Endothelial cell of umbilical vein (primary cell): ENCODE results near the gene MAPK8IP3. TPM values are rescaled to one million over a fixed set of nuclear protein-coding genes. Genes with fewer than 3 reads are reported as not detected.

Experiments used
- BruUV-seq: library from RNA; stranded (reverse); fragments of 400-500 nt; replicated peaks from 2 replicates; lab custom pipeline; 2021; lab: Mats Ljungman, UMichigan
- CTCF ChIA-PET: fragments of 300-600, 350-600 bp; sonication (Branson Sonifier 250); formaldehyde crosslinking; loops from one replicate; lab custom pipeline; 2021; ENCODE audit warnings: antibody characterized with exemption, inconsistent platforms; lab: Charles Lee
- POLR2A ChIA-PET: fragments of 300-600, 350-600 bp; sonication (Branson Sonifier 250); formaldehyde crosslinking; loops from one replicate; lab custom pipeline; 2021; ENCODE audit warnings: antibody characterized with exemption, inconsistent platforms; lab: Charles Lee
- DNase-seq: peaks from one replicate; pipeline ENCODE4 v3.0.0-alpha.2; 2011; ENCODE audit warnings: low read depth, low spot score
- FAIRE-seq: peaks from 2 replicates; lab custom pipeline; 2011; peaks lifted over from hg19 to GRCh38; lab: Jason Lieb, UNC
- H2AFZ ChIP-seq: 2 replicates; pipeline ENCODE4 v1.6.0; 2012; ENCODE audit warnings: low read depth, low read length, control low read depth, inconsistent platforms
- H3K27ac ChIP-seq: 2 replicates; pipeline ENCODE4 v1.5.1; 2011; ENCODE audit warnings: low read depth, mild to moderate bottlenecking, control low read depth, low read length, moderate library complexity; ENCODE audit not compliant: insufficient read depth
- H3K27me3 ChIP-seq, 2 experiments: 2 replicates each; pipeline versions ENCODE4 v1.6.0 to v1.6.1; 2011; ENCODE audit warnings: low read length in 2 of 2, mixed read lengths in 1 of 2; ENCODE audit not compliant: control insufficient read depth in 2 of 2, insufficient read depth in 2 of 2
- H3K36me3 ChIP-seq, 2 experiments: 2 replicates in 1 of 2; 3 replicates in 1 of 2; pipeline ENCODE4 v1.5.1; 2011; ENCODE audit warnings: low read length in 2 of 2, mild to moderate bottlenecking in 1 of 2, moderate library complexity in 1 of 2; ENCODE audit not compliant: control insufficient read depth in 2 of 2, insufficient read depth in 2 of 2; ENCODE audit errors: extremely low read depth in 1 of 2
- H3K4me1 ChIP-seq: 3 replicates; pipeline ENCODE4 v1.5.1; 2011; ENCODE audit warnings: mild to moderate bottlenecking, low read length; ENCODE audit not compliant: control insufficient read depth, insufficient read depth; ENCODE audit errors: extremely low read depth
- H3K4me2 ChIP-seq: 2 replicates; pipeline ENCODE4 v1.6.1; 2011; ENCODE audit warnings: low read length, control low read depth, mixed read lengths; ENCODE audit not compliant: insufficient read depth
- H3K4me3 ChIP-seq, 3 experiments: fragments of 200-600 bp in 1 of 3; sonication (generic), shearing (Covaris generic) in 1 of 3; replicated peaks in 1 of 3; 2 replicates each; pipeline ENCODE4 v1.5.1; 2011 to 2016; ENCODE audit warnings: control low read depth in 3 of 3, low read length in 3 of 3, mild to moderate bottlenecking in 2 of 3, inconsistent platforms in 1 of 3, low read depth in 1 of 3, moderate library complexity in 1 of 3; ENCODE audit not compliant: insufficient read depth in 1 of 3
- H3K79me2 ChIP-seq: 2 replicates; pipeline ENCODE4 v1.6.0; 2012; ENCODE audit warnings: low read length, inconsistent platforms; ENCODE audit not compliant: control insufficient read depth, insufficient read depth
- H3K9ac ChIP-seq: replicated peaks from 2 replicates; pipeline ENCODE3; 2011; ENCODE audit warnings: low read length, control low read depth; ENCODE audit not compliant: insufficient read depth; ENCODE audit errors: extremely low read depth
- H3K9me1 ChIP-seq: replicated peaks from 3 replicates; pipeline ENCODE4 v1.6.0; 2011; ENCODE audit warnings: mild to moderate bottlenecking, low read length; ENCODE audit not compliant: control insufficient read depth, insufficient read depth; ENCODE audit errors: extremely low read depth
- H3K9me3 ChIP-seq: replicated peaks from 2 replicates; pipeline ENCODE4 v1.5.1; 2012; ENCODE audit warnings: low read length, inconsistent platforms; ENCODE audit not compliant: control insufficient read depth, insufficient read depth
- H4K20me1 ChIP-seq: replicated peaks from 2 replicates; pipeline ENCODE3; 2011; ENCODE audit warnings: mild to moderate bottlenecking, low read length; ENCODE audit not compliant: control insufficient read depth, insufficient read depth; ENCODE audit errors: extremely low read depth
- EZH2 ChIP-seq: IDR thresholded peaks from 2 replicates; pipeline ENCODE4 v1.6.1; 2012; ENCODE audit warnings: borderline replicate concordance, low read depth, mild to moderate bottlenecking, moderate library complexity, low read length, inconsistent platforms; ENCODE audit not compliant: severe bottlenecking
- FOS ChIP-seq: IDR thresholded peaks from 2 replicates; pipeline ENCODE4 v1.6.1; 2011; ENCODE audit warnings: mild to moderate bottlenecking, low read length, moderate library complexity, borderline replicate concordance; ENCODE audit not compliant: insufficient read depth
- GATA2 ChIP-seq: IDR thresholded peaks from 2 replicates; pipeline ENCODE4 v1.7.0; 2011; ENCODE audit warnings: low read depth, mild to moderate bottlenecking, moderate library complexity, mixed read lengths, low read length; ENCODE audit not compliant: insufficient read length, insufficient read depth
- JUN ChIP-seq: IDR thresholded peaks from 2 replicates; pipeline ENCODE4 v1.6.1; 2011; ENCODE audit warnings: borderline replicate concordance, low read depth; ENCODE audit not compliant: insufficient read length, insufficient read depth
- MAX ChIP-seq: IDR thresholded peaks from 2 replicates; pipeline ENCODE4 v1.6.1; 2011; ENCODE audit not compliant: insufficient read depth, insufficient read length
- MYC ChIP-seq: IDR thresholded peaks from one replicate; pipeline ENCODE4 v1.6.1; 2011; ENCODE audit warnings: mild to moderate bottlenecking, low read depth, low read length
- POLR2A ChIP-seq: IDR thresholded peaks from 2 replicates; pipeline ENCODE4 v1.6.1; 2012; ENCODE audit warnings: low read depth, mild to moderate bottlenecking, control low read depth, low read length
- POLR2AphosphoS5 ChIP-seq: IDR thresholded peaks from 2 replicates; pipeline ENCODE4 v1.6.1; 2012; ENCODE audit warnings: low read depth, mild to moderate bottlenecking, control low read depth, low read length, moderate library complexity; ENCODE audit not compliant: insufficient read depth
- dilution Hi-C: fragments of 300-500 bp; cut with MboI; formaldehyde crosslinking; loops from one replicate; pipeline ENCODE4 v1.15.0; 2019; ENCODE audit warnings: low sequenced_read_pairs; ENCODE audit not compliant: extremely low pct_ligation_motif_present
- intact Hi-C: fragments of 100-400 bp; cut with micrococcal nuclease; formaldehyde crosslinking; loops from one replicate; pipeline ENCODE4 v1.10.0; 2022
- polyA plus RNA-seq, 4 experiments: library from polyadenylated mRNA; depleted of rRNA in 3 of 4; stranded (reverse) in 3 of 4; unstranded in 1 of 4; fragments of >200 nt; gene quantifications; 2 replicates each; pipeline versions ENCODE4 v1.2.1 to v1.2.3, GENCODE V29; 2011 to 2012; ENCODE audit warnings: missing spikeins in 1 of 4
- total RNA-seq: library from RNA; stranded (reverse); gene quantifications from 2 replicates; pipeline ENCODE4 v1.2.3, GENCODE V29; 2021
- TF ChIP-seq, protein P1 (sequence below), 2 donors: IDR thresholded peaks; 1 replicate in 1 of 2; 2 replicates in 1 of 2; pipeline ENCODE4 v1.5.1; 2011; ENCODE audit warnings: low read length in 2 of 2, mild to moderate bottlenecking in 2 of 2, moderate library complexity in 2 of 2, control low read depth in 1 of 2, inconsistent platforms in 1 of 2, low read depth in 1 of 2; ENCODE audit not compliant: insufficient read depth in 1 of 2; ENCODE audit errors: extremely low read depth in 1 of 2

The MAPK8IP3 gene
- total and polyA plus RNA-seq, 2 donors (not counting 3 experiments of a cell fraction or from before 2014, with no cell fraction given): 40.7 to 92.2 TPM

GRCh38 chr16:1775006-1775845 lies 69.2 kb downstream of the MAPK8IP3 start:
- ChIA-PET CTCF (no interaction called here), POLR2A (interaction anchor here (1.4 kb wide), 1 partner anchor 7 kb away, joined by 6 read pairs; the partner anchor contains the start of genes NUBP2 and SPSB3)
- H3K4me1 ChIP-seq: peaks cover 16% of the 10 kb centered on the region
- no peaks in the 10 kb centered on the region for H3K9me3 ChIP-seq
- no peak overlapping the region for H3K9ac ChIP-seq
- DNase-seq: no peak
- FAIRE-seq: no peak
- no peaks in the 10 kb centered on the region for H3K27me3 ChIP-seq
- H3K36me3 ChIP-seq: peaks cover 0 to 41% of the 10 kb centered on the region in 2 experiments
- no peaks in the 10 kb centered on the region for H4K20me1 ChIP-seq
- dilution Hi-C loops: no loop called here
- no peak overlapping the region for H3K27ac ChIP-seq
- intact Hi-C loops: no loop called here
- no peaks in the 10 kb centered on the region for H3K9me1 ChIP-seq
- no TSS peak for BruUV-seq
- TF ChIP-seq, protein P1, sequence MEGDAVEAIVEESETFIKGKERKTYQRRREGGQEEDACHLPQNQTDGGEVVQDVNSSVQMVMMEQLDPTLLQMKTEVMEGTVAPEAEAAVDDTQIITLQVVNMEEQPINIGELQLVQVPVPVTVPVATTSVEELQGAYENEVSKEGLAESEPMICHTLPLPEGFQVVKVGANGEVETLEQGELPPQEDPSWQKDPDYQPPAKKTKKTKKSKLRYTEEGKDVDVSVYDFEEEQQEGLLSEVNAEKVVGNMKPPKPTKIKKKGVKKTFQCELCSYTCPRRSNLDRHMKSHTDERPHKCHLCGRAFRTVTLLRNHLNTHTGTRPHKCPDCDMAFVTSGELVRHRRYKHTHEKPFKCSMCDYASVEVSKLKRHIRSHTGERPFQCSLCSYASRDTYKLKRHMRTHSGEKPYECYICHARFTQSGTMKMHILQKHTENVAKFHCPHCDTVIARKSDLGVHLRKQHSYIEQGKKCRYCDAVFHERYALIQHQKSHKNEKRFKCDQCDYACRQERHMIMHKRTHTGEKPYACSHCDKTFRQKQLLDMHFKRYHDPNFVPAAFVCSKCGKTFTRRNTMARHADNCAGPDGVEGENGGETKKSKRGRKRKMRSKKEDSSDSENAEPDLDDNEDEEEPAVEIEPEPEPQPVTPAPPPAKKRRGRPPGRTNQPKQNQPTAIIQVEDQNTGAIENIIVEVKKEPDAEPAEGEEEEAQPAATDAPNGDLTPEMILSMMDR (IDR thresholded peaks at IDR 0.05; ENCODE audit: extremely low read depth in 1 of 2, insufficient read depth in 1 of 2, low read depth in 1 of 2, low read length in 2 of 2): no peak
- no peak for TF ChIP-seq MAX
- TF ChIP-seq POLR2A: no peak
- TF ChIP-seq FOS: no peak
- no peak for TF ChIP-seq POLR2AphosphoS5
- TF ChIP-seq GATA2: no peak
- no peak for TF ChIP-seq EZH2
- no peak for TF ChIP-seq JUN
- TF ChIP-seq MYC: no peak
- H2AFZ ChIP-seq: no peak overlapping the region
- peaks cover 17% of the 10 kb centered on the region for H3K79me2 ChIP-seq
- no peak overlapping the region for H3K4me3 ChIP-seq
- H3K4me2 ChIP-seq: no peak overlapping the region
